Measurements from ENCODE around the gene BCAS2.
"Not testable (repeated sequence)": the region's sequence is repeated elsewhere in the genome, so short reads cannot be mapped to it uniquely, and the experiment has no call there.

Gene BCAS2

DNA sequence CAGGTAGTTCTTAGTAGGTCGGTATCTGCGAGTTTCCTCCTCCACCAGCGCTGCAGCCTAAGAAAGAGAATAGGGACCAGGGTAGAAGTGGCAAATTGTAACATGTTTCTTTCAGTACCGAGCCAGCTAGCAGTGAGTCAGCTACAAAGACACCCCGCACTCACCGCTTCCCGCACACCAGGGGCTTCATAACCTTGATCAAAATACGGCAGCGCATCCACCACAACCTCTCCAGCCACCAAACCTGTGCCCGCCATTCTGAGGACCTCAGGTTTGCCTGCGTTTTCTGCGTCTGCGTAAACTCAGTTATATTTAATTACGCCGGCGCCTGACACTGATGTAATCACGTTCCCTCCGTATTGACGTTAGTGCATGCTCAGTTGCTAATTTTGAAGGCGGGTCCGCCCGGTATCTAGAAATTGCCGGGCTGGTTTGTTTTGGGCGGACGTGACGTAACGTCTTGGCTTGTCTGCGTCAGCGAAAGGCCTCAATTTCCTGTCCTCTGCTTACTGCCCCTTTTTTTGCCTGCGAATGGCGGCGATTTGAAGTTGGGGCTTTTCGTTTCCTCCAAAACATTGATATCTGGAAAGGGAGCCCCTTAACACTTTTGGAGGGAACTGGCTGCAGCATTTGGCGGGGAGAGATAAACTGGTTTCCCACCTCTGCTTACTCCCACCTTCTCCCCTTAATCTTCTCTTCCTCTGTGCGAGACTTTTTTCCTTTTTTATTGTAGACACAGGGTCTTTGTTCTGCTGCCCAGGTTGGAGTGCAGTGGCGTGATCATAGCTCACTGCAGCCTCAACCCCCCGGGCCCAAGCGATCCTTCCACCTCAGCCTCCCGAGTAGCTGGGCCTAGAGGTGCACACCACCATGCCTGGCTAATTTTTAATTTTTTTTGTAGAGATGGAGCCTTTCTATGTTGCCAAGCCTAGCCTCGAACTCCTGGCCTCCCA is at the start of gene BCAS2:
TSS of gene BCAS2 (minus strand) at position 281 of the 953 bp plus-strand sequence. CDS start at position 257, 24 bp downstream.
- peak; percentile 94 for DNase-seq (ENCODE audit: low spot score)

DNA sequence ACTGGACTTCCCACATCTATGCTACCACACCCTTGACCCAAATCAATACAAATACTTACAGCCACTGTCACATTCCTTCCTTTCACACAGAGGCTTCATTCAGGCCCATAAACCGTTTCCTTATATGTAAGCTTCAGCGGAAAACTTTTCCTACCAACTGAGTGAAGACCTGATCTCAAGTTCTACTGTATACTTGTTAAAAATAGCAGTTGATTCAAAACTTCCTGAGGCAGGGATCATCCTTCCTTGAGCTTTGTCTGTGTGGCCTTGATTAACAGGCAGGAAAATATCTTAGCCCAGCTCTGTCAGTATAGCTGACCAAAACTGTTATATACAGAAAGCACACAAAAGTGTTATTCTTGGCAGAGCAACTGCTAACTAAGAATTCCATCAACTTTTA is 45.7 kb upstream of the BCAS2 start:
- no peak for DNase-seq (ENCODE audit: low spot score)

DNA sequence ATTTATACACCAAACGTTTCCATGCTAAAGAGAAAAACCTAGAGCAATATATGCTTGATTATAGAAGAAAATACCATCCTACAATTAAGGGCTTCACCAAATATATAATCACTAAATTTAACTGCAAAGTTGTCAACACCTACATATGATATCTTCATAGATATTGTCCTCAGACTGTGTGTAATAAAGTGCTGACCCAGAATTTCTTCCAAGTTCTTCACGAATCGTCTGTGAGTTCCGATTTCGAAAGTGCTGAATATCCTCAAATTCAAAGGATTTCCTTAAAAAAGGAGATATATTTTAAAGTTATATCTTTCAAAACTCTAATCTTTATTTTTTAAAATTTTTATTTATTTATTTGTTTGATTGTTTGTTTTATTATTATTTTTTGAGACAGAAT is 41.9 kb upstream of the BCAS2 start:
- DNase-seq (ENCODE audit: low spot score): no peak

DNA sequence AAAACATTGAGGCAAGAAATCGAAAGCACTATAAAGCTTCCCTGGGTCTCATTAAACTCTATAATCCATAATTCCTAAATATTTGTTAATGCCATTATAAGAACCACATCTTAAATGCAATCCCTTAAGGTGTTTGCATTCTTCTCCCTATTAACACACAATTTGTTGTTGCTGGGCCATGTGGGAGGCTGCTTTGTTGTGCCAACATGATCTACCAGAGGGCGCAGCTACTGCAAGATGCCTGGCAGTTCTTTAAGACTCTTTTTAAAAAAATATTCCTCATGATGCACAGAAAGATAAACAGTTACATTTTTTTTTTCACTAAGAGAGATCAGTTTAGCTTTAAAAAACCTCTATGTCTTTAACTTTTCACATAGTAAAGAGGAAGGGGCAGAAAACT is 39.0 kb upstream of the BCAS2 start:
- no peak for DNase-seq (ENCODE audit: low spot score)

DNA sequence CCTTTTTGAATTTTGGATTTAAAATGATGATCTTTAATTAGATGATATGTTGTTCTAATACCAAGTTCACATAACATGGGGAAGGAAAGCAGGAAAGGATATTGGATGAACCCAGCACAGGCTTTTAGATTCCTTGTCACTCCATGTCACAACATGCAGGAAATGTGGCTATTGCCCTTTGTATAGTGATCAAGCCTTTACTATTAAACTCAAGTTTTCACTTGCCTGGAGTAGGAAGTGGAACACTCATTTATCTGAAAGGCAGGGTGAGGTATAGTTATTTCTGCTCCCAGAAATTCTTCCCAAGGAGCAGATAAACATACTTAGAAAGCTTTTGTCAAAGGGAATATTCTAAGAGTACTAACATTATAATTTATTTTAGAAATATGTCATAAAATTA is 37.2 kb upstream of the BCAS2 start:
- DNase-seq (ENCODE audit: low spot score): no peak

DNA sequence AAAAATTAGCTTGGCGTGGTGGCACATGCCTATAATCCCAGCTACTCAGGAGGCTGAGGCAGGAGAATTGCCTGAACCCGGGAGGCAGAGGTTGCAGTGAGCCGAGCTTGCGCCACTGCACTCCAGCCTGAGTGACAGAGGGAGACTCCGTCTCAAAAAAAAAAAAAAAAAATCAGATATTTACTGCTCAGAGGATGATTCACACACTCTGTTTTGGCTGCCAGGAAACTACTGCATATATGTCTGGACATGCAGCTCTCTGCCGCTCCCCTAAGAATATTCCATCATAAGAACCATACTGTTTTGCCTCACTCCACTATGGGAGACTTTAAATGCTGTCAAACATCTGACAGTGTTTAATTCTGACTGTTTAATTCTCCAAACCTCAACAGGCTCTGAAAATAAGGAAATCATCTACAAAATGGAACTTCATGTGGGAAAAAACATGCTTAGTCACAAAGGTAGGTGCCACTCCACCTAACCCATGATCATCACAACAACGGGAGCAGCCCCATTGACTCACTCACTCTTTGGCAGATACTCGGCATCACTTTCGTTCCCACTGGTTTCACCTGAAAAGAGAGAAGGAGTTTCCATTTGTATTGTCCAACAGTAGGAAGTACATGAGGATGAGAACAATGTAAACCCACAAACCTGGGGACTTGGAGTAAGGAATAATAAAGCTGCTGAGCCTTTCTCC is 29.3 kb upstream of the BCAS2 start:
- no peak for DNase-seq (ENCODE audit: low spot score)

DNA sequence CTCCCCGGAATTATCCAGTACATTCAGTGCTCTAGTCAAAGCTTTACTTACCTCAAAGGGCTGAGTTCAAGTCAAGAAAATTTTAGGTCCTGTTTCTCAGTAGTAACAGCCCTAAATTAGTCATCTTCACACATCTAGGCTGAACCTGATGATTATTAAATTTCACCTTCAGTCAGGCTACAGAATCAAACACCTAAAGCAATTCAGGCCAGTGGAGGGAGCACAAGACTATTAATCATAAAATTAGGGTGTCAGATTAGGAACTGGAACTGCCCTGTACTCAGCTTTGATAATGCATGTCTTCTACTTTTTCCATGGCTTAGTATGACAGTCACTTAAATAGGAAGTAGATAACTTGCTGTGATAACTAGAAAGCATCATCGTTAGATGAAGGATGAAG is 28.4 kb upstream of the BCAS2 start:
- DNase-seq (ENCODE audit: low spot score): no peak

DNA sequence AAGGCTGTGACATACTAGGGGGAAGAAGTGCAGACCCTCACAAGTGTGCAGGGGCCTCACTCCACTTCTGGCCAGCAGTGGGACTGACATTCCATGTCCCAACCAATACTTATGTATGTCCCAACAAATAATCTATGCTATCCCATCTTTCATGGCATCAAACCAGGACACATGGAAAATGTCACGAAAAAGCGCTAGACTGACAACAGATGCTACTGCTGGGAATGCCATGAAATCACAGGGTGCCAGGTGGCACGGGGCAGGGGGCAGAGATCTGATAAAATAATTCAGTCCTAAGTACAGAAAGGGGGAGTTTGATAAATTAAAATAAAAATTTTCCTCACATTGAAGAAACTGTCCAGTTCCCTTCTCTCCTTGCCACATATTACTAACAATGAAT is 27.6 kb upstream of the BCAS2 start:
- no peak for DNase-seq (ENCODE audit: low spot score)

DNA sequence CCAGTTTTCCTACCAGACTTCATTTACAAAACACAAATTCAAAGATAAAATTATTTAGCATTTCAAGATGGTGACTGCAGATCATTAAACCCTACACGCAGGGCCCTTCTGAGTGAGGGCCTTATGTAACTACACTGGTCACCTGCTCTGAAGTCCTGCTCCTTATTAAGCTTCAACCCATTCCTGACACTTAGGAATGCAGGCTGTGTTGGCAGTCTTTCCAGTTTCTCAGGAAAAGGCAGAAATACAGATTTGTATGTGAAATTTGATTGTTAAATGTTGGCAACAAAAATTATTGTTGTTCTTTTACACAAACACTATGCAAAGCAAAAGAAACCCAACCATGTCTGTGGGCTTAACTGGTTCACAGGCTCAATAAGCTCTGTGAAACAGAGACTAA is 25.8 kb upstream of the BCAS2 start:
- DNase-seq (ENCODE audit: low spot score): no peak

DNA sequence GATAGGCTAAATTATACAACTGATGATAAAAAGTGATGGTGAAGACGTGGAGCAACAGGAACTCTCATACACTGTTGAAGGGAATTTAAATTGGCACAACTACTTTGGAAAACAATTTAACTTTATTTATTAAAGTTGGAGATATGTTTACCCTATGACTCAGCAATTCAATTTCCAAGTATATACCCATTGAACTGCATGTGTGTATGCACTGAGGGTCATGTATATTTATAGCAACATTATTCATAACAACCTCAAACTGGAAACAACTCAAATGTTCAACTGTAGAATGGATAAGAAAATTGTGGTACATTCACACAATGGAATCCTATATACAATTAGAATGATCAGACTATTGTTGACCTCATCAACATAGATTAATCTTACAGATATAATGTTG is 16.5 kb upstream of the BCAS2 start:
- no peak for DNase-seq (ENCODE audit: low spot score)

DNA sequence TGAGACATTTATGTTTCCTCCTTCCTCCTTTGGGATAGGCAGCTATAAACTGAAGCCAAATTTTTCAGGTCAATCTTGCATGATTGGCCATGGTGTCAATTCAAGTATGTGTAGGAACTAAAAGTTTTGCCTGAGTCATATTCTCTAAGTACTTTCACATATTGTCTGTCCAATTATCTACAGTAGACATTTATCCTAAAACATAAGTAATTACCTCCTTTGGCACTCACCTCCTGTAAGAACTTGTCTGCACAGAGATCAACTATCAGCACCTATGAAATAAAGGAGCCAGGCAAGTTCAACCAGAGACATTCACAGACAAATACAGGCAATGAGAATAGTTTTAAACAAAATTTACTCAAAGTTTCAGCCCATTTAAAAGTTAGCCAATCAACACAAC is 14.2 kb upstream of the BCAS2 start:
- DNase-seq (ENCODE audit: low spot score): no peak

DNA sequence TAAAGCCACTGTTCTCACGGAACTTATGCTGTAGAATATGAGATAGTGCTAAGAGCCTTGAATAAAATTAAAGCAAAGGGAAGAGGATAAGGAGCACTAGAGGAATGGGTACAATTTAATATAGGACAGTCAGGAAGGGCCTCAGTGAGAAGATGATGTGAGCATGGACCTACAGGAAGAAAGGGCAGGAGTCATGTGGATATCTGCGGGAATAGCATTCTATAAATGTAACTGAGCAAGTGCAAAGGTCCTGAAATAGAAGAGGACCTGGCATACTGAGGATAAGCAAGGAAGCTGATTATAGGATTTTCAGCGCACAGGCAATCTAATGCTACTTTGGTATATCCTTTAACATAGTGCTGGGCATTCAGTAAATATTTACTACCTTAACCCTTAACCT is 12.6 kb upstream of the BCAS2 start:
- no peak for DNase-seq (ENCODE audit: low spot score)

DNA sequence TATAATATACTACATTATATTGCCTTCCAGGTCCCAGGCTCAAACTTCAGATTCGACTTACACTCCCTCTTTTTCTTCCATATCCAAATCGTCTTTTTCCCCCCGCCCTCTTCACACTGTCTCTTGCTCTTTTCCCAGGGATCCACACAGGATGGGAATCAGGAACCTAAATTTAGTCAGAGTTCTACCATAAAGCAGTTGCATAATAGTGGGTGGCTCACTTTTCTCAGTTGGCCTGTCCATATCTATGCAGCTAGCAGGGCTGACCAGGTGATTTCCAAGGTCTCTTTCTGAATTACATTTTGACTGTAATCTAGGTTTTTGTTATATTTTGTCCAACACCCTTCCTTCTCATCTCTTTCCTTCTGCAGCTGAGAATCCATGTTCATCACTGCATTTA is 7.7 kb upstream of the BCAS2 start:
- no peak for DNase-seq (ENCODE audit: low spot score)

DNA sequence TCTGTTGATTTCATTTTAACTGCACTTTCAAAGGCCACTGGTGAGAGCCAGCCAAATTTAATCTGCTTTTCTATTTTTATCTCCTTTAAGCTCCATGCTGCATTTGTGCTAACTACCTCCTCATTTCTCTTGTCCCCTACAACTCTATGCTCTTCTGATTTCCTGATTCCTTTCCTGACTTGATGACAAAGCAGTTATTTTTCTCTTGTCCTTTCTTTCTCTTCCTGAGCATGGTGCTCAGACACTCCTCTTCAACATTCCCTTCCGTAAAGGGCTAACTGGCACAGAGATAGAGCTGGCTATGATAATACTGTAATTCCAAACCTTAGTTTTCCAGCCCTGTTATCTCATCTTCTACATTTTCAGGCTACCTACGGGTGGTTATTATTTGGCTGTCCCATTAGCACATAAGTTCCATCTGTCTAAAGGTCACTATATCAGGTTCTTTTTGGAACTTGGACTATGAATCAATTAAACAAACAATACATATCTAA is 6.8 kb upstream of the BCAS2 start:
- DNase-seq (ENCODE audit: low spot score): no peak

DNA sequence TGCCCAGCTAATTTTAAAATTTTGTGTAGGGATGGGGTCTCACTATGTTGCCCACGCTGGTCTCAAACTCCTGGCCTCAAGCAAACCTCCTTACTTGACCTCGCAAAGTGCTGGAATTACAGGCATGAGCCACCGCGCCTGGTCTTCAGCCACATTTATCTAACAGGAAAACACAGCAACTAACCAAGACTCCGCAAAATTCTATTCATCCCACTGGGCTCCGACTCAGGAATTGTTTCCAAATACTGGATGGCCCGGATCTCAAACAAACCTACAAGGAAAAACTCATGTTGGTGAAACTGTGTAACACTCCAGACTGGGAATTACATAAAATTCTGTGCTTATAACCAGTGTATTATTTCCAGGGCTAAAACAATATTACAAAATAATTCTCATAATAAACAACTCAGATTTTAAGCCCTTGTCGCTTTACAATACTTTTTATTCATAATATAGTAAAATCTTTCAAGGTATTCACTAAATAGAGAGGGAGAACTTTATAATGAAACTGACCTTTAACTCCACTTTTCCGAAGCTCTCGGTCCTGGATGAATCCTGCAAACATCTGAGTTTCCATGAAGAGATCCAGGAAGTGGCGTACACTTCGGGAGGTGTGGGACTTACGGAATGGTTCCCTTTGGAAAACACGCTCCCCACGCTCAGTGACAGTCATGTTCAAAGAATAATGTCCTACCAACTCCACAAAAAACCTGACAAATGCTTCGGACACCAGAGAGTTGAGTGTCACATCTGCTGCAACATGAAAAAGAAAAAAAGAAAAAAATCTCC is 6.0 kb upstream of the BCAS2 start:
- DNase-seq (ENCODE audit: low spot score): no peak

DNA sequence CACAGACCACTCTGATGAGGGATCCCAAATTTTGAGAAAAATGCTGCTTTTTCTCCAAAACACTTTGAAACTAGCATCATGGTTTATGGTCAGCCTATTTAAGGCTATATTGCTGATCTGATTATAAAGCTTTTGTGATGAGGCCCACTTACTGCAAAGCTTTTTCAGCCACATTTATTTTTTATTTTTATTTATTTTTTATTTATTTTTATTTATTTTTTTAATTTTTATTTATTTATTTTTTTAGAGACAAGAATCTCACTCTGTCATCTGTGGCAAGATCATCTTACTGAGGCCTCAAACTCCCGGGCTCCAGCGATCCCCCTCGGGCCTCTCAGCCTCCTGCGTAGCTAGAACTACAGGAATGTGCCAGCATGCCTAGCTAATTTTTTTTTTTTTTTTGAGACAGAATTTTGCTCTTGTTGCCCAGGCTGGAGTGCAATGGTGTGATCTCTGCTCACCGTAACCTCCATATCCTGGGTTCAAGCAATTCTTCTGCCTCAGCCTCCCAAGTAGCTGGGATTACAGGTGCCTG is 5.2 kb upstream of the BCAS2 start:
- no peak for DNase-seq (ENCODE audit: low spot score)

DNA sequence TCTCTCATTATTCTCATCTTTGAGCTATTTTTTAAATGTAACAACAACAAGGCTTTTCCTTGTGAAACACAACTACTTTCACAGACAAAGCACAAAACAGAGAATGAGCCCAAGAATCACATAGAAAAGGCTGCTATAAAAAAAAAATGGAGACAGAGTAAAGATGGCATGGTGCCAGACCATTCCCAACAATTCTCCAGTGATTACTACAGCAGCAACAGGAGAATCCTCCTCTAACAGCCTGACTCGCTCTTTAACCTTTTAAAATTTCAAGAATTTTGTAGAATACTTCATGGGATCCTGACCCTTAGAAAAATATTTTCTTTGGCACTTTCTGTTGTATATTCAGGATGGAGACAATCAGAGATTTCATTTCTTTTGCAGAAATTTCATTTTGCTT is 3.8 kb upstream of the BCAS2 start:
- no peak for DNase-seq (ENCODE audit: low spot score)

DNA sequence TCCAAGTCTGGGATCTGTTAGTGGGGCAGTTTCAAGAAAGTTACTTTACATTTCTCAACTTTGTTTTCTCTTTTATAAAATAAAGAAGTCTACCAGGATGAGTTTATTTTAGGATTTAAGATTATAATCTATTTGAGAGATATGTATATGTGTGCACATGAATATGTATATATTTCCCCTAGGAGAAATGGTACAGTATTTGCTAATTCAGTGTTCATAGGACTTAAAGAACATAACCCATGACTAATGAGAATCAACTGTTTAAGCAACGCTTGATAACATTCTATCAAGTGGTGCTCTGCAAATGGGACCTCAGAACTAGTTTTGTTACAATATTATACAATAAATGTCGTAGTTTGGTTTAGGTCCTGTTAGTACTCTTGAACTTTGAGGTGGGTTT is 7.0 kb downstream of the BCAS2 start:
- no peak for DNase-seq (ENCODE audit: low spot score)

DNA sequence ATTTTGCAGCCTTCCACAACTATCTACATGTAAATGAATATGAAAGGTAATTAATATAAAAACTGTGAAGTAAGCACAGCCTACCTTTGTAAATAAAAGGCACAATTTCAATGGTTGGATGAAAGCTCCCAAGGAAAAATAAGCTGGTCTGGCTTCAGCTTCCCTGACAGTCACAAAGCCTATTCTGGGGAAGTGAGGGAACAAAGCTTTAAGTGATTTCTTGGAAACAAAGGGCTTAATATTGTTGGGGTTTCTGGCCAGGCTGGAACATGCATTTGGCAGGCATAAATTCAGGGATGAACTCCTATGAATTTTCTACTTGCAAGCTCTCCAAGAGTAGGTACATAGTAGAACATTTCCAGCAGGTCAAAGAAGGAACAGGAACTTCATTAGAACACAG is 17.3 kb downstream of the BCAS2 start:
- no peak for DNase-seq (ENCODE audit: low spot score)

DNA sequence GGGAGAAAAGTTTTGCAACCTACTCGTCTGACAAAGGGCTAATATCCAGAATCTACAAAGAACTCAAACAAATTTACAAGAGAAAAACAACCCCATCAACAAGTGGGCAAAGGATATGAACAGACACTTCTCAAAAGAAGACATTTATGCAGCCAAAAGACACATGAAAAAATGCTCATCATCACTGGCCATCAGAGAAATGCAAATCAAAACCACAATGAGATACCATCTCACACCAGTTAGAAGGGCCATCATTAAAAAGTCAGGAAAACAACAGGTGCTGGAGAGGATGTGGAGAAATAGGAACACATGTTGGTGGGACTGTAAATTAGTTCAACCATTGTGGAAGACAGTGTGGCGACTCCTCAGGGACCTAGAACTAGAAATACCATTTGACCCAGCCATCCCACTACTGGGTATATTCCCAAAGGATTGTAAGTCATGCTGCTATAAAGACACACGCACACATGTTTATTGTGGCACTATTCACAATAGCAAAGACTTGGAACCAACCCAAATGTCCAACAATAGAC is 18.4 kb downstream of the BCAS2 start:
- not testable (repeated sequence) for DNase-seq (ENCODE audit: low spot score)

DNA sequence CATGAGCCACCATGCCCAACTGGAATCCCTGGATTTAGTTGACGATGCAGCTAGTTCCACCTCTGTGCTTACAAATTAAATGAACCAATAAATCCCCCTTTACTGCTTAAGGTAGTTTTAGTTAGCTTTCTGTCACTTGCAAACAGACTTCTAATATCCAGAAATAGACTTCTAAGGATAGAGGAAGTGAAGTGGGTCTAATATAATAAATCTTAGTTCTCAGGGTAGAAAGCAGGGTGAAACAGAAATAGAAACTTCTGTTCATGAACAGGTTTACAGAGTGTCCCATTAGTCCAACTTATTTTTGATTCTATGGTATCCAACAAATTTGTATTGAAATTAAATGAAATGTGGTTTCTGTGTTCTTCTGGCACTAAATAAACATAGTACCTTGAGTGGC is 20.1 kb downstream of the BCAS2 start:
- no peak for DNase-seq (ENCODE audit: low spot score)

DNA sequence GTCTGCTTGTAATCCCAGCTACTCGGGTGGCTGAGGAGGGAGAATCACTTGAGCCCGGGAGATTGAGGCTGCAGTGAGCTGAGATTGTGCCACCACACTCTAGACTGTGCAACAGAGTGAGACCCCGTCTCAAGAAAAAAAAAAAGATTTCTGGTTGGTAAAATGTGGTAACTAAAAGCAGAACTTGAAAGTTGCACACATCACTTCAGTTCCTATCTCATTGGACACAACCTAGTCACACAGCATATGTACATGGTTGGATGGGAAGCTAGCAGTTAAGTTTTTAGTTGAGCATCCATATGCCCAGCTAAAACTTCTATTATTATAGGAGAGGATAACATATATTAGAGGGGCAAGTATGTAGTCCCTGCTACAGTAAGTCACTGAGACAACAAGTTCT is 22.1 kb downstream of the BCAS2 start:
- no peak for DNase-seq (ENCODE audit: low spot score)

All from GM03348 (cell line).